ENCODE measurements around the gene LMAN1L.

LMAN1L gene

DNA sequence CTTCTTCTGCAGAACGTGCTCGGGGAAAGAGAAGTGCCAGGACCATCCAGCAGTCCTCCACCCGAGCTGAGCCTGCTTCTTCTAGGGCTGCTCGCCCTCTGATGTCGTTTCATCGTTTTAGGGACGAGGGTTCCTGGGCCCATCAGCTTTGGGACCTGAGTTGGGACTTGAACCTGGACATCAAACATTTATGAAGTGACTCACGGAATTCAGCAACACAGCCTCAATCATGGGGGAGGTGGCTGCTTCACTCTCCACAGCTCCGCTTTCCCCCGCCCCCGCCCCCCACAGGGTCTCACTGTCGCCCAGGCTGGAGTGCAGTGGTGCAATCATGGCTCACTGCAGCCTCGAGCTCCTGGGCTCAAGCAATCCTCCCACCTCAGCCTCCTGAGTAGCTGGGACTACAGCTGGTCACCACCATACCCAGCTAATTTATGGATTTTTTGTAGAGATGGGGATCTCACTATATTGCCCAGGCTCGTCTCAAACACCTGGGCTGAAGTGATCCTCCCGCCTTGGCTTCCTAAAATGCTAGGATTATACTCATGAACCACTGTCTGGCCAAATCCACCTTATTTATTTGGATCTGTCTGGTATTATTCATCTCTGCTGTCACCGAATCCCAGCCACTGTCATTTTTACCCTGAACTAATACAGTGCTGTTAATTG is 61.3 kb downstream of the LMAN1L start:
- TF ChIP-seq, protein P1, sequence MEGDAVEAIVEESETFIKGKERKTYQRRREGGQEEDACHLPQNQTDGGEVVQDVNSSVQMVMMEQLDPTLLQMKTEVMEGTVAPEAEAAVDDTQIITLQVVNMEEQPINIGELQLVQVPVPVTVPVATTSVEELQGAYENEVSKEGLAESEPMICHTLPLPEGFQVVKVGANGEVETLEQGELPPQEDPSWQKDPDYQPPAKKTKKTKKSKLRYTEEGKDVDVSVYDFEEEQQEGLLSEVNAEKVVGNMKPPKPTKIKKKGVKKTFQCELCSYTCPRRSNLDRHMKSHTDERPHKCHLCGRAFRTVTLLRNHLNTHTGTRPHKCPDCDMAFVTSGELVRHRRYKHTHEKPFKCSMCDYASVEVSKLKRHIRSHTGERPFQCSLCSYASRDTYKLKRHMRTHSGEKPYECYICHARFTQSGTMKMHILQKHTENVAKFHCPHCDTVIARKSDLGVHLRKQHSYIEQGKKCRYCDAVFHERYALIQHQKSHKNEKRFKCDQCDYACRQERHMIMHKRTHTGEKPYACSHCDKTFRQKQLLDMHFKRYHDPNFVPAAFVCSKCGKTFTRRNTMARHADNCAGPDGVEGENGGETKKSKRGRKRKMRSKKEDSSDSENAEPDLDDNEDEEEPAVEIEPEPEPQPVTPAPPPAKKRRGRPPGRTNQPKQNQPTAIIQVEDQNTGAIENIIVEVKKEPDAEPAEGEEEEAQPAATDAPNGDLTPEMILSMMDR (IDR thresholded peaks at IDR 0.05; ENCODE audit: extremely low read depth, missing control alignments), result no peak
- DNase-seq (ENCODE audit: low spot score), result no peak
